HL-60 (cell line): ENCODE results near the gene C11orf86.

ENCODE experiments used
- DNase-seq, 2 experiments: peaks; one replicate each; pipeline ENCODE4 v3.0.0-alpha.2; 2010 to 2020; ENCODE audit warnings: low read depth in 1 of 2, low spot score in 1 of 2
- H3K27ac ChIP-seq: fragments of 250-450 bp; sonication (Bioruptor Pico); replicated peaks from 2 replicates; pipeline ENCODE4 v1.5.1; 2020; ENCODE audit warnings: mild to moderate bottlenecking, moderate library complexity
- H3K27me3 ChIP-seq: fragments of 250-450 bp; sonication (Bioruptor Pico); 2 replicates; pipeline ENCODE4 v1.5.1; 2021; ENCODE audit warnings: mild to moderate bottlenecking, moderate library complexity; ENCODE audit not compliant: insufficient read depth, poor library complexity, severe bottlenecking
- H3K4me3 ChIP-seq: replicated peaks from 2 replicates; pipeline ENCODE4 v1.5.1; 2011; ENCODE audit warnings: mild to moderate bottlenecking, control low read depth, low read length; ENCODE audit not compliant: insufficient read depth
- GABPA ChIP-seq: IDR thresholded peaks from 2 replicates; pipeline ENCODE4 v1.6.1; 2012; ENCODE audit warnings: low read depth
- POLR2AphosphoS5 ChIP-seq: IDR thresholded peaks from 2 replicates; pipeline ENCODE4 v1.6.1; 2012; ENCODE audit warnings: low read depth
- REST ChIP-seq: IDR thresholded peaks from 2 replicates; pipeline ENCODE4 v1.6.1; 2012; ENCODE audit warnings: low read depth; ENCODE audit not compliant: insufficient replicate concordance
- SPI1 ChIP-seq: IDR thresholded peaks from 2 replicates; pipeline ENCODE4 v1.6.1; 2012; ENCODE audit warnings: low read depth, mild to moderate bottlenecking, borderline replicate concordance
- TF ChIP-seq, protein P1 (sequence below): IDR thresholded peaks from one replicate; pipeline ENCODE4 v1.5.1; 2011; ENCODE audit warnings: low read length, control low read depth, inconsistent platforms; ENCODE audit not compliant: insufficient read depth

Gene C11orf86

GRCh38 chr11:67020949-67021348 lies 45.8 kb downstream of the C11orf86 start:
- Histone ChIP-seq H3K4me3 (no peak overlapping the region), H3K27me3 (peaks cover 45% of the 10 kb centered on the region), H3K27ac (no peak overlapping the region)
- TF ChIP-seq SPI1: no peak
- TF ChIP-seq GABPA: no peak
- TF ChIP-seq REST: no peak
- TF ChIP-seq POLR2AphosphoS5: no peak
- TF ChIP-seq, protein P1, sequence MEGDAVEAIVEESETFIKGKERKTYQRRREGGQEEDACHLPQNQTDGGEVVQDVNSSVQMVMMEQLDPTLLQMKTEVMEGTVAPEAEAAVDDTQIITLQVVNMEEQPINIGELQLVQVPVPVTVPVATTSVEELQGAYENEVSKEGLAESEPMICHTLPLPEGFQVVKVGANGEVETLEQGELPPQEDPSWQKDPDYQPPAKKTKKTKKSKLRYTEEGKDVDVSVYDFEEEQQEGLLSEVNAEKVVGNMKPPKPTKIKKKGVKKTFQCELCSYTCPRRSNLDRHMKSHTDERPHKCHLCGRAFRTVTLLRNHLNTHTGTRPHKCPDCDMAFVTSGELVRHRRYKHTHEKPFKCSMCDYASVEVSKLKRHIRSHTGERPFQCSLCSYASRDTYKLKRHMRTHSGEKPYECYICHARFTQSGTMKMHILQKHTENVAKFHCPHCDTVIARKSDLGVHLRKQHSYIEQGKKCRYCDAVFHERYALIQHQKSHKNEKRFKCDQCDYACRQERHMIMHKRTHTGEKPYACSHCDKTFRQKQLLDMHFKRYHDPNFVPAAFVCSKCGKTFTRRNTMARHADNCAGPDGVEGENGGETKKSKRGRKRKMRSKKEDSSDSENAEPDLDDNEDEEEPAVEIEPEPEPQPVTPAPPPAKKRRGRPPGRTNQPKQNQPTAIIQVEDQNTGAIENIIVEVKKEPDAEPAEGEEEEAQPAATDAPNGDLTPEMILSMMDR: no peak
- no peak for DNase-seq

GRCh38 chr11:67022341-67022933 lies 47.3 kb downstream of the C11orf86 start:
- TF ChIP-seq SPI1 (no peak), POLR2AphosphoS5 (no peak)
- Histone ChIP-seq H3K4me3 (no peak overlapping the region), H3K27ac (no peak overlapping the region), H3K27me3 (peaks cover 54% of the 10 kb centered on the region)
- DNase-seq: no peak

- no peak for TF ChIP-seq SPI1
- TF ChIP-seq POLR2AphosphoS5: no peak
- no peak for TF ChIP-seq REST
- TF ChIP-seq GABPA: no peak
- TF ChIP-seq, protein P1: no peak
- DNase-seq: no peak
- Histone ChIP-seq H3K4me3 (no peak within 1 kb of the TSS), H3K27ac (no peak within 1 kb of the TSS), H3K27me3 (peaks cover 58% of the 10 kb centered on the region)
Measured at GRCh38 chr11:67022961-67023956, 48.2 kb downstream of the C11orf86 start, which contains the start of gene SYT12. Gene SYT12, plus strand, starts transcription at chr11:67023134. Its CDS starts 7,011 bp downstream, at chr11:67030145.

GRCh38 chr11:67023957-67024353 lies 48.9 kb downstream of the C11orf86 start:
- H3K27me3 ChIP-seq: peaks cover 58% of the 10 kb centered on the region
- H3K27ac ChIP-seq: no peak overlapping the region
- DNase-seq: no peak
- TF ChIP-seq SPI1: no peak
- TF ChIP-seq POLR2AphosphoS5: no peak
- TF ChIP-seq, protein P1: no peak
- TF ChIP-seq GABPA: no peak
- no peak for TF ChIP-seq REST
- H3K4me3 ChIP-seq: no peak overlapping the region
